Activated gamma-delta T cell treated with Interleukin-2 at 50 U/mL for 16 hours (primary cell): Measurements from ENCODE around the gene GLB1L3.
"Not testable (repeated sequence)": the region's sequence is repeated elsewhere in the genome, so short reads cannot be mapped to it uniquely, and the experiment has no call there.

Experiments used
- DNase-seq: peaks from one replicate; pipeline ENCODE4 v3.0.0-alpha.2; 2020

GLB1L3 gene

DNA sequence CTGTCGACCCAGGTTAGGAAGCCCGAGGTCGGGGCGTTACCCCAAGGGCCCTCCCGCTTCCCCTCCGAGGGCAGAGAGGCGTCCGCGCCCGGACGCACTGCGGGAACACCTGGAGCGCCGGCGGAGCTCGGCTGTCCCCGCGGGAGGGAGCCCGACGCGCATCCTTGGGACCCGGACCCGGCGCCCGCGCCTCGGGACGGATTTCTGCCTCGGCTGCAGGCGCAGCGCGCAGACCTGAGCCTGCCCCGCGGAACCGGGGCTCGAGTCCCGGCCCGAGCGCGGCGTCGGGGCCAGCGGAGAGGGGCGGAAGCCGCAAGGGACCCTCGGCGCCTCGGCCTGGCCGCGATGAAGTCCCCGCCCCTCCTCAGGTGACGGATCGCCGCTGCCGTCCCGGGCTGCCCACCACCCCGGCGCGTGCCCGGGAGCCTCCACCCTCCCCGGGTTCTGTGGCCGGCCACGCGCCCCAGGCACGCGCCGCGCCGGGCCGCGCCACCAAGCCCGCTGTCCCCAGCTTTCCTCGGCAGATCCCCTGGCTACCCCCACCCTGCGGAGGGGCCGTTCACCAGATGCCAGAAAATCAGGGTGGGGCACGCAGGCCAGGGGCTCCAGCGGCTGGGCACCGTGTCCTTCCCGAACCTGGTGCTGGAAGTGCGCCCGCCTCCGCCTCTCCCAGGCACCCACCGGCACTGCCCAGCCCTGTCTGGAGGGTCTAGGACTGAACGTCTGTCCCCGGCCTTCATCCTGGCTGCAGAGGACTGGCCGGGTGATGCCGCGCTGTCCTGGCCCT is 410 bp downstream of the GLB1L3 start:
- DNase-seq: no peak

DNA sequence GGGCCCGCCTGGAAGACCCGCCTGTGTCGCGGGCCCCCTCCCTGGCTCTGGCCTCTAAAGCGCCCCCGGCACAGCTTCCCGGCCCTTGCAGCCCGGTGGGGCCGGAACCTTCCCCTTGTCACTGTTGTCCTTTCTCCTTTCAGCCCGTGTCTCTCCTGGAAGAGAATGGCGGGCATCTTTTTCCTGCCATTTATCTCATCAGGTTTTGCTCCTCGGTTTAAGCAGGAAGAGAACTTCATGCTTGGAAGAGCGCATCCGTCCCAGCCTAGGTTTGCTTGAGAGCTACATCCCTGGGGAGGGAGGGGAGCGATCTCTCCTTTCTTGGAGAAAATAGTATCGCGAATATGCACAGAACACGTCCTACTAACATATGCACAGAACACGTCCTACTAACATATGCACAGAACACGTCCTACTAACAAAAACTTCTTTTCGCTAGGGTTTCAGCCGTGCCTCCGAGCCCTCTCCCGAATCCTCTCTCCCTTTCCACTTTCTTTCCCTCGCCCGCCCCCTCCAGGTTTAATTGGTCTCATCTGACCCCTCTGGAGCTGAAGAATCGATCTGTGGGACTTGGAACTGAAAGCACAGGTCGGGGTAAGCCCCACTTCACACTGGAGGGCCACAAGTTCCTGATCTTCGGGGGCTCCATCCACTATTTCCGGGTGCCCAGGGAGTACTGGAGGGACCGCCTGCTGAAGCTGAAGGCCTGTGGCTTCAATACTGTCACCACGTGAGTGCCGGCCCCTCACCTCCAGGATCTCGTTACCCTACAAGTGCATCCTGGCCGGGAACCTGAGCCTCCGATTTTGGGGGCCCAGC is 1.2 kb downstream of the GLB1L3 start:
- no peak for DNase-seq

DNA sequence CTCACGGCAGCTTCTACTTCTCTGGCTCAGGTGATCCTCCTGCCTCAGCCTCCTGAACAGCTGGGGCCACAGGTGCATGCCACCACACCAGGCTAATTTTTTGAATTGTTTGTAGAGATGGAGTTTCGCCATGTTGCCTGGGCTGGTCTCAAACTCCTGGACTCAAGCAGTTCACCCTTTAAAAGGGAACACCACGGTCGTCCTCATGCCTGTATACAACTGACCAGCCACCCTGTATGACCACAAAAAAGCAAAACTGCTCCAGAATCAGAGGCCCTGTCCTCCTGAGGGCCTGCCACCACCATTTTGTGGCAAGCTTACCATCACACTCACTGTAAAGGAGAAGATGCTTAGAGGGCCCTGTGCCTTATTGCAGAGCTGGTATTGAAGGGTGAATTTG is 2.2 kb downstream of the GLB1L3 start:
- no peak for DNase-seq

DNA sequence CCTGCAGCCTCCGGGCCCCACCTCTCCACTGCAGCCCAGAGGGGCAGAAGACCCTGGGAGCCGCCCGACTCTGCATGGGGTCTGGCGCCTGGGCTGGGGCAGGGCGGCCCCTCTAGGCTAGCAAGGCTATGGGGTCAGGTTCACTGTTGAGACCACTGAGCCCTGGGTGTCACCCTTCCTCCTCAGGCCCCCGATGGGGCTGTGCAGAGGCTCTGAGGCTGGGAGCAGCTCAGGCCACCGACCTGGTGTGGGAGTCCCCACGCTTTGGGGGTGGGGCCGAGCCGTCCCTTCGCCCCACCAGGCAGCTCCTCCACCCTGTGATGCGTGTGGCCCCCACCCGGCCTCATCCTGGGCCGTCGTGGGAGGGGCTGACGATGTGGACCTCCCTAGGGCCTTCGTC is 5.5 kb downstream of the GLB1L3 start:
- not testable (repeated sequence) for DNase-seq

DNA sequence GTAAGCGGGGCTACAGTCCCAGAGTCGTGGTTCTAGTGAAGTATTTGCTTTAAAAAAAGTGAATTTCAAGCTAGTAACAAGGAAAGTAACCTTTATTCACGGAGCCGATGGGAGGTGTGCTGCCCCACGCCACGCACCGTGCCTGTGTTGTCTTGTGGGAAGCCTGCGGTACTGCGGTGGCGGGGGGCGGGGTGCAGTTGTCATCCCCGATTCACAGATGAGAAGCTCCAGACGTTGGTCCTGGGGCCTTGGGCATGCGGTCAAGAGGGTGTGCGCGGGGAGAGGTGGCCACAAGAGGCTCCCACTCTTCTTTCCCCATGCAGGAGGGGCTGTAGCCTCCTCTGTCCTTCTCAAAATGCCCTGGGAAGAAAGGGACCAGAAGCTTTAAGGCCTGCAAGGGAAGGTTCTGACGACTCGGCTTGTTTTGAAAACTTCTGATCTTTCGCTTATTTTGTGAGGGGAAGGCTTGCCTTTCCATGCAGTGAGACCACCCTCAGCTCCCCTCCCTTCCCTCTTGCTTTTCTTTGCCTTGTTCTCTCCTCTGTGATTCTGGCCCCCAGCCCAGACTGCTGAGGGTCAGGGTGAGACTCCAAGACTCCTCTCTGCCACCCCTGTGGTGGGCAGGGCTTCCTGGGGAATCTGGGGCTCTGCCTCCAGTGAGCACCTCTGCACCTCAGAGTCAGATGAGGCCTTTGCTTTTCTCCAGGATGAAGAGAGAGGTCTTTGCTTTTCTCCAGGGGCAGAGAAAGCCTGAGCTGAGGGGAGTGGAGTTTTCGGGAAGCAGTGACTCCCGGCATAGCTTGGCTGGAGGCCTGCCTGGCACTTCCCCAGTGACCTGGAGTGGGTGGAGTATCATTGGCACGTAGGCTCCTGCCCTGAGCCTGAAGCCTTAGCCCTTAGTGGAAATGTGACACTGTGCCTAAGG is 6.2 kb downstream of the GLB1L3 start:
- DNase-seq: no peak

DNA sequence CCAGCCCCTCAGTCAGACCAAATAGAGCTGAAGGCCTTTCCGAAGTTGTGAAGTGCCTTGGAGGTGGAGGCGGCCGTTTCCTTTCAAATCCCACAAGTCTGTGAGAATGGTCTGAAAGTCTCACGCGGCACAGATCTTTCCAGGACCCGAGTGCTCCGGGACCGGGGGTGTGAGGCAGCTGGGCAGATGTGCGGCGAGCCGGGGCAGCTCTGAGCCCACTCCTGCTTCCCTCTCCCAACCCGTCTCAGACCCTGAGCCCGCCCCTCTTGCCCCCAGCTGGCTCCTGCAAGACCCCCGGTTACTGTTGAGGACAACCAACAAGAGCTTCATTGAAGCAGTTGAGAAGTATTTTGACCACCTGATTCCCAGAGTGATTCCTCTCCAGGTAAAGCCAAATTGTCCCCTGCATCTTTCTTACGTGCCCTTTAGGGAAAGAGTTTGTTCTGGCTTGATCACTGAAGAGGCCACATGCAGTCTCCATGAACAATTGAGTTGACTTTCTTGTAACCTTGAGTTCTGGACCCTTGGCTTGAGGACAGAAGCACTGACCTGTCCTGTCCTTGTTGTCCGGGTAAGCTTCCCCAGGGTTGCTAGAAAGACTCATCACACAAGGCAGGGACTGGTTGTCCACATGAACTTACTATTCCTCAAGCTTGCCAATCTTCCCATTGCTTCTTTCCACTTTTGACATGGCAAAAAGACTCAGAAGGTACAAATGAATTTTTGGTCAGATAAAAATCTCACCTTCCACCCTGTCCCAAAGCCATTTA is 7.5 kb downstream of the GLB1L3 start:
- DNase-seq: no peak

DNA sequence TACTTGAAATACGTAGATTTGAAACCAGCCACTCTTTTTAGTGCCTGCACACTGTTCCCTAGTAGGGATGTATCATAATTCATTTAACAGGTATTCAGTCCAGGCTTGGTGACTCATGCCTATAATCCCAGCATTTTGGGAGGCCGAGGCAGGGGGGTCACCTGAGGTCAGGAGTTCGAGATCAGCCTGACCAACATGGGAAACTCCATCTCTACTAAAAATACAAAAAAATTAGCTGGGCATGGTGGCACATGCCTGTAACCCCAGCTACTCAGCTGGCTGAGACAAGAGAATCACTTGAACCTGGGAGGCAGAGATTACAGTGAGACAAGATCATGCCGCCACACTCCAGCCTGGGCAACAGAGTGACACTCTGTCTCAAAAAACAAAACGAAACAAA is 8.2 kb downstream of the GLB1L3 start:
- not testable (repeated sequence) for DNase-seq

DNA sequence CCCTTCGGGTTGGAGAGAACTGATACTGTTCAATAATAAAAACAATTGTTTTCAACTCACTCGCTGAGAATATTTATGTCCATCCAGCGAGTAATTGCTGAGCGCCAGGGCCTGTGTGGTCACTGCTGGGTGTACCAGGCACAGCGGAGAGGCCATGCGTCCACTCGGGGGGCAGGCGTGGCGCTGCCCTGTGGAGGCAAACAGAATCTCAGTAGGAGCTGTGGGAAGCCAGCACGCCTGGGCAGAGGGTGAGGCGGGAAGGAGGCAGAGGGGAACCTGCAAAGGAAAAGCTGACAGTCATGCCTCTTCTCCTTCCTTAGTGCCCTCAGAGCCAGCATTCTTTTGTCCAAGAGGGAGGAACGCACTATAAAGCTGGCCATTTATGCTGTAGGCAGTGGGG is 11.4 kb downstream of the GLB1L3 start:
- no peak for DNase-seq

DNA sequence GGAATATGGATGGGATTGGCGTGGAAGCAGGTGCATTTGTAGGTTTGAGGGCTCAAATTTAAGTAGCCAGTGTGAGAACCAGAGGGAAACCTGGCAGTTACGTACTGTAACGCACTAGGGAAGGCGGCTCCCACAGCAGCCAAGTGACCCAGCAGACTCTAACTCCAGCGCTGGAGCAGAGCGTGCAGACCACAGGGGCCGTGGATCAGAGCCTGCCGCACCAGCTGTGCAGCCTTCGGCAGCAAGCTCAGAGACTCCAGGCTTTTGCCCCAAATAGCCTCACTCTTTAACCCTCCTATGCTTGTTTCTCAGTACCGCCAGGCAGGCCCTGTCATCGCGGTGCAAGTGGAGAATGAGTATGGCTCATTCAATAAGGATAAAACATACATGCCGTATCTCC is 12.3 kb downstream of the GLB1L3 start:
- DNase-seq: no peak

DNA sequence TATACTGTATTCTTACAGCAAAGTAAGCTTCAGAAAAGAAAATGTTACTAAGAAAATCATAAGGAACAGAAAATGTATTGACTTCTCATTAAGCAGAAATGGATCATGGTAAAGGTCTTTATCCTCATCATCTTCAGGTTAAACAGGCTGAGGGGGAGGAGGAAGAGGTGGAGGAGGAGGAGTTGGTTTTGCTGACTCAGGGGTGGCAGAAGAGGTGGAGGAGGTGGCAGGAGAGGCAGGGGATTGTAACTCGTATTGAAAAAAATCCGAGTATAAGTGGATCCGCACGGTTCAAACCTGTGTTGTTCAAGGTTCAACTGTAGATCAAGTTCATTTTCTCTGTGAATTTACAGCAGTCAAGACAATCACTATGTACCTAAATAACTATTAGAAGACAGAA is 13.0 kb downstream of the GLB1L3 start:
- DNase-seq: no peak

DNA sequence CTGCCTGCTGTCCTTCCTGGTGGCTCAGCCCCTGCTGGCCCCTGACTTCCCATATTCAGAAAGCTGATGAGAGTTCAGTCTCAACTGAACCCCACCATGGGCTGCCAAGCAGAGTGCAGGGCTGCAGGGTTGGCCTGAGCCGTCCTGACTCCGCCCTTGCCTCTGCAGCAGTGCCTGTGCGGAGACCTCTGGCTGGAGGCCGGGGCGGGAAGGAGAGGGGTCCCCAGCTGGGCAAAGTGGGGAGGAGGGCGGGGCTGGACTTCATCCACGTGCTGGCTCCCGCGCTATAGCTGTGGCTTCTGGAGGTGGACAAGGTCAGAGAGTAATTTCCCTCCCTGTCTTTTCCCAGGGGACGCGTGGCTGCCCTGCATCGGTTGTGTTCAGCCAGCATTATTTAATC is 13.6 kb downstream of the GLB1L3 start:
- no peak for DNase-seq

DNA sequence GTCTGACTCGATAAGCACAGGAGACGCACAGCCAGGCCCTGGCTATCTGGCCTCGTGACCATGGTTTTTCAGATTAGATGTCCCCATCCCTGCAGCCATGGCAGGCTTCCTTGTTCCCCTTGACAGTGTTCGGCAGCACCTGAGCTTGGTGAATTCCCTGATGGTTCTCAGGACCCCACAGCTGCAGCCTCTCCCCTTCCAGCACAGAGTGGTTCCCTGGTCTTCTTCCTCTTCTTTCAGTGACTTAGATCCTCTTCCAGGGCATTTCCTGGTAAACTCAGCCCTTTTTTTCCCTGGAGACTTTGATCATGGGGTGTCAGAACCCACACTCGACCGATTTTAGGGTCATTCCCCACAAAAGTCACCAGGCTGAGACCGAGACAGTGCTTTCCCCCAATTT is 14.5 kb downstream of the GLB1L3 start:
- no peak for DNase-seq

DNA sequence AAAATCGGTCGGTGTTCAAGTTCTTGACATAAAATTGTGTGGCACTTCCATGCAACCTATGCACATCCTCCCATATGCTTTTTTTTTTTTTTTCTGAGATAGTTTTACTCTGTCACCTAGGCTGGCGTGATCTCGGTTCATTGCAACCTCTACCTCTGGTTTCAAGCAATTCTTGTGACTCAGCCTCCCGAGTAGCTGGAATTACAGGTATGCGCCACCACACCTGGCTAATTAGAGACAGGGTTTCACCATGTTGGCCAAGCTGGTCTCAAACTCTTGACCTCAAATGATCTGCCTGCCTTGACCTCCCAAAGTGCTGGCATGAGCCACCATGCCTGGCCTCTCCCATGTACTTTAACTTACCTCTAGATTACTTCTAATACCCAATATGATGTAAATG is 15.0 kb downstream of the GLB1L3 start:
- no peak for DNase-seq

DNA sequence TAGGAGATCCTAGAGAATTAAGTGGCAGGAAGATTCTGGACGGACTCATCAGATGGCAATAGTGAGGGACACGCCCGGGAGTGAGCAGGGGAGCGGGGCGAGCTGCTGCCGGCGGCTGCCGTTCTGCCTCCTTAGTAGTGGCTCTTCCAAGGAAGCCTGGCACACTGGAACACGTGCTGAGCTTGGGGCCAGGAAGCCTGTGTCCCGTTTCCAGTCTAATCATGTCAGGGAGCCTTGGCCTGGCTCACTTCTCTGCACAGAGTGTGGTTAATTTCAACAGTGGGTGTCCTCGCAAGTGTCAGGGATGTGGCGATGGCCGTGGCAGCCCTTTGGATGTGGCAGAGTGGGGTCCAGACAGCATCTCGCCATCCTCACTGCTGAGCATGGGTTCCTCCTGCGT is 16.5 kb downstream of the GLB1L3 start:
- no peak for DNase-seq

DNA sequence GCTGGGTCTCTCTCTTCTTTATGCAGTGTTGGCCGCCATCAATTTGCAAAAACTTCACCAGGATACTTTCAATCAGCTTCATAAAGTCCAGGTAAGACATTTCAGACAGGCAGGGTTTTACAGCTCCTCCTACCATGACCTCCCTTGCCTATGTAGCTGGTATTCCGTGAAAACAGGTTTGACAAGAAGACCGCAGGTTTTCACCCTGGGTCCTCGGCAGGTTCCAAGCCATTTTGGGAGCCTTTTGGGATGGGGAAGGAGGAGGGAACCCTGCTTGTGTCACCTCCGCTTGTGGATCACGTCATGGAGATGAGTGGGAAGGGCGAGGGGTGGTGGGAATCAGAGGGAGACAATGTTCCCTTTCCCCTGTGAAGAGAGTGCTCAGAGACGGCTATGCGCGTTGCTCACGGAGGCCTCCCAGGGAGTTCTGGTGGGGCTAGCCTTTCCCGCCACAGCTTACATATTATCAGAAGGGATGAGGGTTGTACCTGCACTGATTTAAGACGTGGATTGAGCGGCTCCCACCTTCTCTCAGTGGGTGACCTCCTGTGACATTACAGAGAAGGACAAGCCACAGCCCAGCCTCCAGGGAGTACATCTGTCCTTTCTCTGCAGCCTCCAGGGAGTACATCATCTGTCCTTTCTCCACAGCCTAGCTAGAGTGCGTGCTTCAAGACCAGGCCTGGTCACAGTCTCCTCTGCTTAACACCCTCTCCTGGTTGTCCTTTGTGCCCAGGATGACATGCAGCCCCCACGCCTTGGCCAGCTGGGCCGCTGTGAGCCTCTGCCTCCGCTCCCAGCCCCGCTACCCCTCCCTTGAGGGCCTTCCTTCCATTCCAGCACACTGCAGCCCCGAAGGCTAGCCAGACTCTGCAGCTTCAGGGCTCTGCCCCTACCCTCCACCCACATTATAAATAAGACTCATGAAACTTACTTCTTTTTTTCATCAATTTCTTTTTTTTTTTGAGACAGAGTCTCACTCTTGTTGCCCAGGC is 17.2 kb downstream of the GLB1L3 start:
- no peak for DNase-seq

DNA sequence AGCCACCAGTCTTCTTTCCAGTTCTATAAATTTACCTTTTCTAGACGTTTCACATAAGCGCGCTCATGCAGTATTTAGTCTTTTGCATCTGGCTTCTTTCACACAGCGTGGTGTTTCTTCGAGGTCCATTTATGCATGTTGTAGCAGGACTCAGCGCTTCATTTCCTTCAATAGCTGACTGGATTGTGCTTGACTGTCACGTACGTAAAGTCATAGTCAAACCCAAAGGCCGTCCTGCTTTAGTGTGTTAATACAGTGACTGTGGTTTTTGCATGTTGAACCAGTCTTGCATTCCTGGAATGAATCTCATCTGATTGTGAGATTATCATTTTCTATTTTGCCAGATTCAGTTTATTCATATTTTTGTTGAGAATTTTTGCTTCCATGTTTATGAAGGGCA is 18.5 kb downstream of the GLB1L3 start:
- no peak for DNase-seq

DNA sequence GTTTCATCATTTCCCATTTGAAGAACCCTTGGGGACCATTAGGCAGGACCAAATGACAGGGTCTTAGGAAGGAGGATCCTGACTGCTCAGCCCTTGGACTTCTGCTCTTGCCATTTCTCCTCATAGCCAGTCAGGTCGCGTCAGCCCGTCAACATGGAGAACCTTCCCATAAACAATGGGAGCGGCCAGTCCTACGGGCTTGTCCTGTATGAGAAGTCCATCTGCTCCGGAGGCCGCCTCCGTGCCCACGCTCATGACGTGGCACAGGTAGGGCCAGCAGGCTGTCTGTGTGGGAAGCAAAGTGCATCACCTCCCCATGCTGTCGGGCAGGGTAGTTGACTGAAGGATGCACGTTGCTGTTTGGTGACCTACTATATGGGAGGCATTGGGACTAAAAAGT is 36.0 kb downstream of the GLB1L3 start:
- DNase-seq: no peak

DNA sequence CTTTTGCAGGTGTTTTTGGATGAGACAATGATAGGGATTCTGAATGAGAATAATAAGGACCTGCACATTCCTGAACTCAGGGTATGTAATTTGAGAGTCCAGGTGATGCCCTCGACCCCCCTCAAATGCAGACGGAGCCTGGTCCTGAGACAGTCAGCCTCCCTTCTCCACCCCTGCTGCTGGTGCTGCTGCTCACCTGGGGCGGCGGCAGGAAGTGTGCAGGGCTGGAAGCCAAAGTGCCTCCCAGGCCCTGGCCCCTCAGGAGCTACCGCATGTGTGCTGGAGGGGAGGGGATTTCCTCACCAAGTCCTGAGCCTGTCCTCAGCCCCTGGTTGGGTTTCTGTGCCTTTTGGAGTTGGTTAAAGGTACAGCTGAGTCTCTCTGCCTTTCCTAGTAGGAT is 36.6 kb downstream of the GLB1L3 start:
- no peak for DNase-seq

DNA sequence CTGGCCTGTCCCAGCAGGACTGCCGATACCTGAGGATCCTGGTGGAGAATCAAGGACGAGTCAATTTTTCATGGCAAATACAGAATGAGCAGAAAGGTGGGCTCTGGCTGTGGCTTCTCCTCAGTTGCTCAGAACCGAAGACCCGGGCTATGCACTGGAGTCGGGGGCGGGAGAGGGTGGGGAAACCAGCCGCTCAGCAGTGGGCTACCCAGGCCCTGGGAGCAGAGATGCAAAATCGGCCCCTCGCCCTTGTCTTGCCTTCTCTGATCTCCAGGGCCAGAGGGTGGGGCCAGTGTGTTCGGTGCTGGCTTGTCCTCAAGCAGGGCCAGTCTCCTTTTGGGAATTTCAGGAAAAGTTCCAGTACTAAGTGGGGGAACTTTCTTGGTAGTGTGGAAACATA is 37.2 kb downstream of the GLB1L3 start:
- no peak for DNase-seq

DNA sequence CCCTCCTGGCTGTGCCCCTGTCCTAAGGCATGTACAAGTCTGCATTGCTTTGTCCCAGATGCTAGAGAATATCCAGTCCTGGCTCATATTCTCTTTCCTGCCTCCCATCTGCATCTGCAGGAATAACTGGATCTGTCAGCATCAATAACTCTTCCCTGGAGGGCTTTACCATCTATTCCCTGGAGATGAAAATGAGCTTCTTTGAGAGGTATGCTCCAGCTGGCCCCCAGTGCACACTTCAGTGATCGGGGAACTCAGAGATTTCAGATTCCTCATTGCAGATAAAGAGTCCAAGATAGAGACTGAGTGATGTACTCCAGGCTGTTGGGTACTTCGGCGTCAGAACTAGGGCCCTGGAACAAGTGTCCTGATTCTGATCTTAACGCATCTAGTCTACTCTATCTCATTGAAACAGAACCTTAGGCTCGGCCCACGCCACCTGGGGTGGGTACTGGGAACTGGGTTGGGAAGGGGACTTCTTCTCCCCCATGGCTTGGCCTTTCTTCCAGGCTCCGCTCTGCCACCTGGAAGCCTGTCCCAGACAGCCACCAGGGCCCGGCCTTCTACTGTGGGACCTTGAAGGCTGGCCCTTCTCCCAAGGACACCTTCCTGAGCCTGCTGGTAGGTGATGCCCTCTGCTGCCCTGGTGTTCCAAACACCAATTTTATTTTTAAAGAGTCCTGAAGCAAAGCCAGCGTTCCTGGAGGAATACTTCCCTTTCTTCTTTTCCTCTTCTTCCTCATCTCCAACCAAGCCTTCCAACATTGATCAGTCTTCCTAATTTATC is 37.8 kb downstream of the GLB1L3 start:
- no peak for DNase-seq
